Panc1 (cell line): Measurements from ENCODE around the gene BTN3A1.

Source experiments
- POLR2AphosphoS5 ChIP-seq: IDR thresholded peaks from 2 replicates; pipeline ENCODE4 v1.6.1; 2012; ENCODE audit warnings: mild to moderate bottlenecking, low read depth, low read length, moderate library complexity
- TCF7L2 ChIP-seq: IDR thresholded peaks from 2 replicates; pipeline ENCODE4 v1.6.1; 2011; ENCODE audit warnings: mild to moderate bottlenecking, low read depth, low read length, inconsistent platforms
- TF ChIP-seq, protein P1 (sequence below): fragments of 450-650 bp; IDR thresholded peaks from 2 replicates; pipeline ENCODE4 v1.5.1; 2017; ENCODE audit warnings: mild to moderate bottlenecking
- TF ChIP-seq, protein P2 (sequence below), 2 experiments: IDR thresholded peaks; 2 replicates each; pipeline ENCODE4 v1.6.1; 2011 to 2012; ENCODE audit warnings: low read depth in 2 of 2, control low read depth in 1 of 2, low read length in 1 of 2, mild to moderate bottlenecking in 1 of 2, moderate library complexity in 1 of 2; ENCODE audit not compliant: insufficient read depth in 1 of 2

DNA sequence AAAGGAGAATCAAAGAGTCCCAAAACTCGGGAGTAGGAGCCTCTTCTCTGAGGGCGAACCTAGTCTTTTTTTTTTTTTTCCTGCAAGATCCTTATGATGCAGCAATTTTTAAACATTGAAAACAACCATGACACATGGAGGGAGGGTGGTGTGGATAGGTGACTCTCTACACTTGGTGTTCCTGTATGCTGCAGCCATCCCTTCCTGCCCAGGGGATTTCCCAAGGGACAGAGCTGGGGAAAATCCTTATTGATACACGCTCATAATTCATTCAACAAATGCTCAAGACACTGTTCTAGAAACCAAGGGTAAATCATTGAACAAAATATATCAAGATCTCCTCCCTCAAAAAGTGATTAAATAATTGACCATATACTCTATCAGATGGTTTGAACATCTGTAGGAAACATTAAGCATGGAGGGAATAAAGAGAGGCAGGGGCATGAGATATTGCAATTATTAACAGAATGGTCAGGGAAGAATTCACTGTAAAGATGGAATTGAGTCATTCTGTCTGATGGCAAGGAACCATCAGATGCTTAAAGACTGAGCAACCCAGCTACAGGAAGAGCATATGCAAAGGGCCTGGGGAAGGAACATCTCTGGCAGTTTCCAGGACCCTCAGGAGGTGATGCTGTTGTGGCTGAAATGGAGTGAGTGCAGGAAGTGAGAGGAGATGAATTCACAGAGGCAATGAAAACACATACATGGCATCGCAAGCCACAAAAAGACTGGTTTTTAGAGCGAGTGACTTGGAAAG is 24.8 kb downstream of the BTN3A1 start:
- TF ChIP-seq POLR2AphosphoS5 (no peak), TCF7L2 (no peak)
- TF ChIP-seq, protein P1, sequence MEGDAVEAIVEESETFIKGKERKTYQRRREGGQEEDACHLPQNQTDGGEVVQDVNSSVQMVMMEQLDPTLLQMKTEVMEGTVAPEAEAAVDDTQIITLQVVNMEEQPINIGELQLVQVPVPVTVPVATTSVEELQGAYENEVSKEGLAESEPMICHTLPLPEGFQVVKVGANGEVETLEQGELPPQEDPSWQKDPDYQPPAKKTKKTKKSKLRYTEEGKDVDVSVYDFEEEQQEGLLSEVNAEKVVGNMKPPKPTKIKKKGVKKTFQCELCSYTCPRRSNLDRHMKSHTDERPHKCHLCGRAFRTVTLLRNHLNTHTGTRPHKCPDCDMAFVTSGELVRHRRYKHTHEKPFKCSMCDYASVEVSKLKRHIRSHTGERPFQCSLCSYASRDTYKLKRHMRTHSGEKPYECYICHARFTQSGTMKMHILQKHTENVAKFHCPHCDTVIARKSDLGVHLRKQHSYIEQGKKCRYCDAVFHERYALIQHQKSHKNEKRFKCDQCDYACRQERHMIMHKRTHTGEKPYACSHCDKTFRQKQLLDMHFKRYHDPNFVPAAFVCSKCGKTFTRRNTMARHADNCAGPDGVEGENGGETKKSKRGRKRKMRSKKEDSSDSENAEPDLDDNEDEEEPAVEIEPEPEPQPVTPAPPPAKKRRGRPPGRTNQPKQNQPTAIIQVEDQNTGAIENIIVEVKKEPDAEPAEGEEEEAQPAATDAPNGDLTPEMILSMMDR, result no peak
- TF ChIP-seq, protein P2, sequence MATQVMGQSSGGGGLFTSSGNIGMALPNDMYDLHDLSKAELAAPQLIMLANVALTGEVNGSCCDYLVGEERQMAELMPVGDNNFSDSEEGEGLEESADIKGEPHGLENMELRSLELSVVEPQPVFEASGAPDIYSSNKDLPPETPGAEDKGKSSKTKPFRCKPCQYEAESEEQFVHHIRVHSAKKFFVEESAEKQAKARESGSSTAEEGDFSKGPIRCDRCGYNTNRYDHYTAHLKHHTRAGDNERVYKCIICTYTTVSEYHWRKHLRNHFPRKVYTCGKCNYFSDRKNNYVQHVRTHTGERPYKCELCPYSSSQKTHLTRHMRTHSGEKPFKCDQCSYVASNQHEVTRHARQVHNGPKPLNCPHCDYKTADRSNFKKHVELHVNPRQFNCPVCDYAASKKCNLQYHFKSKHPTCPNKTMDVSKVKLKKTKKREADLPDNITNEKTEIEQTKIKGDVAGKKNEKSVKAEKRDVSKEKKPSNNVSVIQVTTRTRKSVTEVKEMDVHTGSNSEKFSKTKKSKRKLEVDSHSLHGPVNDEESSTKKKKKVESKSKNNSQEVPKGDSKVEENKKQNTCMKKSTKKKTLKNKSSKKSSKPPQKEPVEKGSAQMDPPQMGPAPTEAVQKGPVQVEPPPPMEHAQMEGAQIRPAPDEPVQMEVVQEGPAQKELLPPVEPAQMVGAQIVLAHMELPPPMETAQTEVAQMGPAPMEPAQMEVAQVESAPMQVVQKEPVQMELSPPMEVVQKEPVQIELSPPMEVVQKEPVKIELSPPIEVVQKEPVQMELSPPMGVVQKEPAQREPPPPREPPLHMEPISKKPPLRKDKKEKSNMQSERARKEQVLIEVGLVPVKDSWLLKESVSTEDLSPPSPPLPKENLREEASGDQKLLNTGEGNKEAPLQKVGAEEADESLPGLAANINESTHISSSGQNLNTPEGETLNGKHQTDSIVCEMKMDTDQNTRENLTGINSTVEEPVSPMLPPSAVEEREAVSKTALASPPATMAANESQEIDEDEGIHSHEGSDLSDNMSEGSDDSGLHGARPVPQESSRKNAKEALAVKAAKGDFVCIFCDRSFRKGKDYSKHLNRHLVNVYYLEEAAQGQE (IDR thresholded peaks at IDR 0.05; ENCODE audit: insufficient read depth in 1 of 2, low read depth in 2 of 2, low read length in 1 of 2), result no peak
